ENCODE measurements around the gene TAX1BP1.

The TAX1BP1 gene

GRCh38 chr7:27759491-27759890, 19.5 kb downstream of the TAX1BP1 start:
- CTCF ChIA-PET = no interaction called here
- no peak for DNase-seq
- H3K27me3 ChIP-seq (replicated peaks in 2 of 5; ENCODE audit: control insufficient read depth in 4 of 5, insufficient read depth in 5 of 5, low read length in 4 of 5) = no peaks in the 10 kb centered on the region
- H3K9me3 ChIP-seq (ENCODE audit: control extremely low read depth in 1 of 5, control insufficient read depth in 4 of 5, insufficient read depth in 2 of 5, low read depth in 1 of 5, low read length in 4 of 5) = peaks cover 0 to 9% (median 3%) of the 10 kb centered on the region in 5 experiments
- no peaks in the 10 kb centered on the region for H3K4me1 ChIP-seq (ENCODE audit: control extremely low read depth in 1 of 4, control insufficient read depth in 4 of 4, insufficient read depth in 4 of 4, low read length in 3 of 4)
- no CpG with 5 or more reads among the region's 1 CpG for WGBS (ENCODE audit: insufficient coverage)
- H3K4me3 ChIP-seq (ENCODE audit: control insufficient read depth in 1 of 7, extremely low read depth in 1 of 7, insufficient read depth in 4 of 7, low read depth in 2 of 7, low read length in 6 of 7) = no peak overlapping the region
- no peak overlapping the region for H3K27ac ChIP-seq (ENCODE audit: insufficient read depth in 1 of 2, low read depth in 1 of 2, low read length in 2 of 2, poor library complexity in 1 of 2, severe bottlenecking in 2 of 2)
- peaks cover 10 to 44% (median 18%) of the 10 kb centered on the region in 4 experiments for H3K36me3 ChIP-seq (ENCODE audit: control insufficient read depth in 4 of 4, insufficient read depth in 4 of 4, low read length in 3 of 4)
- POLR2A ChIA-PET = no interaction called here

DNA sequence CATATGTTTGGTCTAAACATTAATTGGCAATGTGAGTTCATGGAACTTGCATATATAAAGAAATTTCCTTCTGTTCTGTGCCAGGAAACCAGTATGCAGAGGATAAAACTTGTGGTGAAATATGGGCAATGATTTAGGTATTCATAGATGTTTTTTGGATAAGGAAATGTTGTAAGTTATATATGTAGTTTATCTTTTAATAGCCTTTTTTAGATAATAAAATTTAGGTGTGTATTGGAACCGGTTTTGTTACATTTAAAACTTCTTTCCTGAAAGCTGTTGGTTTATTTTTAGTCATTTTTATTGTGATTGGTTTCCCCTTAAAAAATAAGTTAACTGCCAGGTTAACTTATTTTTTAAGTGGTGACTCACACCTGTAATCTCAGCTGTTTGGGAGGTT, 22.1 kb downstream of the TAX1BP1 start:
- CTCF ChIA-PET = no interaction called here
- Histone ChIP-seq H3K9me3 (ENCODE audit: control extremely low read depth in 1 of 5, control insufficient read depth in 4 of 5, insufficient read depth in 2 of 5, low read depth in 1 of 5, low read length in 4 of 5) (peaks cover 0 to 9% (median 3%) of the 10 kb centered on the region in 5 experiments), H3K27ac (ENCODE audit: insufficient read depth in 1 of 2, low read depth in 1 of 2, low read length in 2 of 2, poor library complexity in 1 of 2, severe bottlenecking in 2 of 2) (no peak overlapping the region), H3K36me3 (ENCODE audit: control insufficient read depth in 4 of 4, insufficient read depth in 4 of 4, low read length in 3 of 4) (peaks cover 12 to 34% (median 16%) of the 10 kb centered on the region in 4 experiments), H3K4me3 (ENCODE audit: control insufficient read depth in 1 of 7, extremely low read depth in 1 of 7, insufficient read depth in 4 of 7, low read depth in 2 of 7, low read length in 6 of 7) (no peak overlapping the region), H3K4me1 (ENCODE audit: control extremely low read depth in 1 of 4, control insufficient read depth in 4 of 4, insufficient read depth in 4 of 4, low read length in 3 of 4) (no peaks in the 10 kb centered on the region), H3K27me3 (replicated peaks in 2 of 5; ENCODE audit: control insufficient read depth in 4 of 5, insufficient read depth in 5 of 5, low read length in 4 of 5) (no peaks in the 10 kb centered on the region)
- no peak for DNase-seq
- POLR2A ChIA-PET = no interaction called here
- no CpG with 5 or more reads among the region's 1 CpG for WGBS (ENCODE audit: insufficient coverage)

DNA sequence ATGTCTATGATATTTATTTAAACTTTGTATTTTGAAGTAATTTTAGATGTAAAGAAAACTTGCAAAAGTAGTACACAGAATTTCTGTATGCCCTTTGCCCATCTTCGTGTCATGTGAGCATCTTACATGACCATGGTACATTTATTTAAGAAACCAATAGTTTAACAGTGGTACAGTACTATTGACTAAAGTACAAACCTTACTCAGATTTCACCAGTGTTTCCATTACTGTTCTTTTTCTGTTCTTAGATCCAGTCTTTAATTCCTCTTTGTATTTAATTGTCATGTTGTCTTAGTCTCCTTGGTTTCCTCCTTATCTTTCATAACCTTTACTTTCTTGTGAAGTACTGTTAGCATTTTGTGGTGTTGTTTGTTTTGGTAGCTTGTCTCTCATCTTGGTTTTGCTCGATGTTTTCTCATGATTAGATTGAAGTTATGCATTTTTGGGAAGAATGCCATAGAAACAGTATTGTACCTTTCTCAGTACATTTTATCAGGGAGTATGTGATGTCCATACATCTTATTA, 24.1 kb downstream of the TAX1BP1 start:
- peak overlapping the region in 1 of 2 experiments; percentile 49 for H3K27ac ChIP-seq (ENCODE audit: insufficient read depth in 1 of 2, low read depth in 1 of 2, low read length in 2 of 2, poor library complexity in 1 of 2, severe bottlenecking in 2 of 2)
- ChIA-PET CTCF (interaction anchor here (0.6 to 1.6 kb wide), 5 partner anchors 11 to 259 kb away, joined by 3 to 7 read pairs (median 3); no protein-coding TSS in a partner anchor), POLR2A (no interaction called here)
- H3K27me3 ChIP-seq (replicated peaks in 2 of 5; ENCODE audit: control insufficient read depth in 4 of 5, insufficient read depth in 5 of 5, low read length in 4 of 5) = no peaks in the 10 kb centered on the region
- H3K9me3 ChIP-seq (ENCODE audit: control extremely low read depth in 1 of 5, control insufficient read depth in 4 of 5, insufficient read depth in 2 of 5, low read depth in 1 of 5, low read length in 4 of 5) = peaks cover 0 to 9% (median 3%) of the 10 kb centered on the region in 5 experiments
- no CpG with 5 or more reads among the region's 2 CpGs for WGBS (ENCODE audit: insufficient coverage)
- H3K4me3 ChIP-seq (ENCODE audit: control insufficient read depth in 1 of 7, extremely low read depth in 1 of 7, insufficient read depth in 4 of 7, low read depth in 2 of 7, low read length in 6 of 7) = no peak overlapping the region
- H3K4me1 ChIP-seq (ENCODE audit: control extremely low read depth in 1 of 4, control insufficient read depth in 4 of 4, insufficient read depth in 4 of 4, low read length in 3 of 4) = peaks cover 0 to 2% (median 0%) of the 10 kb centered on the region in 4 experiments
- DNase-seq = peak; percentile 14 to 68 (median 43)
- H3K36me3 ChIP-seq (ENCODE audit: control insufficient read depth in 4 of 4, insufficient read depth in 4 of 4, low read length in 3 of 4) = peaks cover 10 to 22% (median 13%) of the 10 kb centered on the region in 4 experiments

DNA sequence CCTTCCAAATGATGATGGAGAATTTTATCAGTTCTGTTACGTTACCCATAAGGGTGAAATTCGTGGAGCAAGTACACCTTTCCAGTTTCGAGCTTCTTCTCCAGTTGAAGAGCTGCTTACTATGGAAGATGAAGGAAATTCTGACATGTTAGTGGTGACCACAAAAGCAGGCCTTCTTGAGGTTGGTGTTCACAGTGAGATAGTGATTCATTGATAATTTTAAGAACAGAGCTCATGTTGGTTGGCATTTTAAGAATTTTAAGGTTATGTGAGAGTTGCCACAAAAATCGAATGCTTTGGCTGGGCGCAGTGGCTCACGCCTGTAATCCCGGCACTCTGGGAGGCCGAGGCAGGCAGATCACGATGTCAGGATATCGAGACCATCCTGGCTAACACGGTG, 25.9 kb downstream of the TAX1BP1 start:
- no peak overlapping the region for H3K4me3 ChIP-seq (ENCODE audit: control insufficient read depth in 1 of 7, extremely low read depth in 1 of 7, insufficient read depth in 4 of 7, low read depth in 2 of 7, low read length in 6 of 7)
- POLR2A ChIA-PET = no interaction called here
- CTCF ChIA-PET = interaction anchor here (1.0 to 1.9 kb wide), 3 partner anchors 9 to 255 kb away, joined by 3 to 7 read pairs (median 5); no protein-coding TSS in a partner anchor
- no peak overlapping the region for H3K27ac ChIP-seq (ENCODE audit: insufficient read depth in 1 of 2, low read depth in 1 of 2, low read length in 2 of 2, poor library complexity in 1 of 2, severe bottlenecking in 2 of 2)
- H3K4me1 ChIP-seq (ENCODE audit: control extremely low read depth in 1 of 4, control insufficient read depth in 4 of 4, insufficient read depth in 4 of 4, low read length in 3 of 4) = peaks cover 0 to 2% (median 0%) of the 10 kb centered on the region in 4 experiments
- H3K27me3 ChIP-seq (replicated peaks in 2 of 5; ENCODE audit: control insufficient read depth in 4 of 5, insufficient read depth in 5 of 5, low read length in 4 of 5) = no peaks in the 10 kb centered on the region
- whole genome bisulfite sequencing (ENCODE audit: insufficient coverage) = 98% methylated on average over 10 of the region's 11 CpGs
- DNase-seq = peak in 1 of 3 donors; percentile 15
- H3K36me3 ChIP-seq (ENCODE audit: control insufficient read depth in 4 of 4, insufficient read depth in 4 of 4, low read length in 3 of 4) = peaks cover 10 to 31% (median 12%) of the 10 kb centered on the region in 4 experiments
- peaks cover 0 to 9% (median 3%) of the 10 kb centered on the region in 5 experiments for H3K9me3 ChIP-seq (ENCODE audit: control extremely low read depth in 1 of 5, control insufficient read depth in 4 of 5, insufficient read depth in 2 of 5, low read depth in 1 of 5, low read length in 4 of 5)

DNA sequence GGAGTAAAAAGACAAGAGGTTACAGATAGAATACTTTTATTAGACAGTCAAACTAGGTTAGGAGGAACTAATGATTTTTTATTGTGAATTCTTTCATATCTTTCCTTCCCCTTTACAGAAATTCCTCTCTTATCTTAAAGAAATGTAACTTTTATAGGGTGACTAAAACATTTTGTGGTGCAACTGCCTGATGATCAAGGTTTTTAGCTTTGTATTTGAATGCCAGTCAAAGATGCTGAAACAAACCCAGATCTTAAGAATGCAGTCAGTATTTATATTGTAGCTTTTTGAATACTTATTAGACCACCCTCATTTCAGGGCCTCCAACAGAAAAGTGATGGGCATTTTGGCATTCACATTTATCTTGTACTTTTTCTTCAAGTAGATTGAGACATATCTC, 27.4 kb downstream of the TAX1BP1 start:
- no peak overlapping the region for H3K4me3 ChIP-seq (ENCODE audit: control insufficient read depth in 1 of 7, extremely low read depth in 1 of 7, insufficient read depth in 4 of 7, low read depth in 2 of 7, low read length in 6 of 7)
- no peaks in the 10 kb centered on the region for H3K9me3 ChIP-seq (ENCODE audit: control extremely low read depth in 1 of 5, control insufficient read depth in 4 of 5, insufficient read depth in 2 of 5, low read depth in 1 of 5, low read length in 4 of 5)
- DNase-seq = peak in 2 of 3 donors; percentile 36 to 49
- H3K36me3 ChIP-seq (ENCODE audit: control insufficient read depth in 4 of 4, insufficient read depth in 4 of 4, low read length in 3 of 4) = peaks cover 5 to 27% (median 11%) of the 10 kb centered on the region in 4 experiments
- H3K4me1 ChIP-seq (ENCODE audit: control extremely low read depth in 1 of 4, control insufficient read depth in 4 of 4, insufficient read depth in 4 of 4, low read length in 3 of 4) = peaks cover 0 to 2% (median 0%) of the 10 kb centered on the region in 4 experiments
- no peaks in the 10 kb centered on the region for H3K27me3 ChIP-seq (replicated peaks in 2 of 5; ENCODE audit: control insufficient read depth in 4 of 5, insufficient read depth in 5 of 5, low read length in 4 of 5)
- CTCF ChIA-PET = interaction anchor here (0.8 kb wide), 1 partner anchor 7 kb away, joined by 5 read pairs; no protein-coding TSS in a partner anchor
- POLR2A ChIA-PET = no interaction called here
- H3K27ac ChIP-seq (ENCODE audit: insufficient read depth in 1 of 2, low read depth in 1 of 2, low read length in 2 of 2, poor library complexity in 1 of 2, severe bottlenecking in 2 of 2) = no peak overlapping the region

GRCh38 chr7:27771111-27771510, 31.1 kb downstream of the TAX1BP1 start:
- ChIA-PET POLR2A (no interaction called here), CTCF (interaction anchor here (1.6 kb wide), 1 partner anchor 16 kb away, joined by 4 read pairs; no protein-coding TSS in a partner anchor)
- H3K27me3 ChIP-seq (replicated peaks in 2 of 5; ENCODE audit: control insufficient read depth in 4 of 5, insufficient read depth in 5 of 5, low read length in 4 of 5) = no peaks in the 10 kb centered on the region
- no CpG with 5 or more reads among the region's 2 CpGs for WGBS (ENCODE audit: insufficient coverage)
- DNase-seq = no peak
- H3K4me1 ChIP-seq (ENCODE audit: control extremely low read depth in 1 of 4, control insufficient read depth in 4 of 4, insufficient read depth in 4 of 4, low read length in 3 of 4) = peaks cover 0 to 2% (median 0%) of the 10 kb centered on the region in 4 experiments
- no peaks in the 10 kb centered on the region for H3K9me3 ChIP-seq (ENCODE audit: control extremely low read depth in 1 of 5, control insufficient read depth in 4 of 5, insufficient read depth in 2 of 5, low read depth in 1 of 5, low read length in 4 of 5)
- H3K4me3 ChIP-seq (ENCODE audit: control insufficient read depth in 1 of 7, extremely low read depth in 1 of 7, insufficient read depth in 4 of 7, low read depth in 2 of 7, low read length in 6 of 7) = no peak overlapping the region
- H3K36me3 ChIP-seq (ENCODE audit: control insufficient read depth in 4 of 4, insufficient read depth in 4 of 4, low read length in 3 of 4) = peaks cover 5 to 23% (median 11%) of the 10 kb centered on the region in 4 experiments
- no peak overlapping the region for H3K27ac ChIP-seq (ENCODE audit: insufficient read depth in 1 of 2, low read depth in 1 of 2, low read length in 2 of 2, poor library complexity in 1 of 2, severe bottlenecking in 2 of 2)

DNA sequence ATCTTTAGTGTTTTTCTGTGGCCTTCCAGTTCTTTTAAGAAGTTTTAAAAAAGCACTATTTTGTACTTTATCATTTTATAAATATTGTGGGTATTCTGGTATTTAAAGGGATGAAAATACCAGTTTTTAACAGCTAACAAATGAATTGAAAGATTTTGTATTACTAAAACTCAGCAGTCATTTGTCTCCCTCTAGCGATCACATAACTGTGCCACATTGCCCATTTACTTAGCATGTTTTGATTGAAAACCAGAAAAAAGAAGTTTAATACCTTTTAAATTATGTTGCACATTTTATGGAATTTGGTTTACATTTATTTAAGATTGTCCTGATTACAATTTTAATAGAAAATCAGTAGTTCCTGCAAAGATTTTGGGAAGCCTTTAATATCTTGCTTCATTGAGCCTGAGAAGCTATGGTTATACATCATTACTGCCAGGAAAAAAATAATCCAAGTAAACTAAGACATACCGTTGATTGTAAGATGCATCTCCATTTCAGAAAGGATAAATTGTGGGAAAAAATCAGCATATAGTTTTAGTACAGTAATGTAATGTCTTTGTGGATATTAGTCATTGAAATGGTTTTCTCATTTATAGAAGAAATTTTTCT, 34.9 kb downstream of the TAX1BP1 start:
- no peaks in the 10 kb centered on the region for H3K4me1 ChIP-seq (ENCODE audit: control extremely low read depth in 1 of 4, control insufficient read depth in 4 of 4, insufficient read depth in 4 of 4, low read length in 3 of 4)
- peak; percentile 38 to 69 (median 58) for DNase-seq
- H3K4me3 ChIP-seq (ENCODE audit: control insufficient read depth in 1 of 7, extremely low read depth in 1 of 7, insufficient read depth in 4 of 7, low read depth in 2 of 7, low read length in 6 of 7) = no peak overlapping the region
- no peak overlapping the region for H3K27ac ChIP-seq (ENCODE audit: insufficient read depth in 1 of 2, low read depth in 1 of 2, low read length in 2 of 2, poor library complexity in 1 of 2, severe bottlenecking in 2 of 2)
- ChIA-PET POLR2A (interaction anchor here (0.6 to 1.1 kb wide), 3 partner anchors 145 to 1588 kb away, joined by 3 read pairs; partner anchors contain the start of gene HOXA13), CTCF (interaction anchor here (0.7 to 3.0 kb wide), 17 partner anchors 8 to 579 kb away, joined by 3 to 12 read pairs (median 4); no protein-coding TSS in a partner anchor)
- 100% methylated on average over 1 of the region's 2 CpGs for WGBS (ENCODE audit: insufficient coverage)
- H3K36me3 ChIP-seq (ENCODE audit: control insufficient read depth in 4 of 4, insufficient read depth in 4 of 4, low read length in 3 of 4) = peaks cover 7 to 18% (median 9%) of the 10 kb centered on the region in 4 experiments
- H3K27me3 ChIP-seq (replicated peaks in 2 of 5; ENCODE audit: control insufficient read depth in 4 of 5, insufficient read depth in 5 of 5, low read length in 4 of 5) = no peaks in the 10 kb centered on the region
- H3K9me3 ChIP-seq (ENCODE audit: control extremely low read depth in 1 of 5, control insufficient read depth in 4 of 5, insufficient read depth in 2 of 5, low read depth in 1 of 5, low read length in 4 of 5) = no peaks in the 10 kb centered on the region
